ENCODE measurements around the gene SPOCK1. TPM values are rescaled to one million over a fixed set of nuclear protein-coding genes. Genes with fewer than 3 reads are reported as not detected.

SPOCK1 gene
- total RNA-seq, 1 donor from 2014 or later, result 900 TPM

DNA sequence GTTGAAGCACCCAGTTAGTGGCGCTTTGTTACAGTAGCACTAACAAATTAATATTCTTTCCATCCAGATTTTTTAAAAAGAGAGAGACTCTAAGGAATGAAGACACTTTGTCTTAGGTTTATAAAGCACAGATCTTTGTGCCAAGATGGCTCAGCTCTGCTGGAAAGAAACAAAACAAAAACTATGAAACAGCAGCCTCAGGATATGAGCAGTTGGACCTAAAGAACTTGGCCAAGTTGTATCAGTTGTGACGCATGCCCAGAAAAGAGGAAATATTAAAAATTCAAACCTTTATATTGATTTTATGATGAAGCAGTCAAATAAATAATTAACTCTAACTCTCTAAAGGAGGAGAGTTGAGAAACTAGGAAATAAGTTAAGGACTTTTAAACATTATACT lies 427.2 kb downstream of the SPOCK1 start:
- Mint-ChIP-seq H3K4me1 (ENCODE audit: unreplicated experiment) (peaks cover 24% of the 10 kb centered on the region), H3K9me3 (ENCODE audit: unreplicated experiment) (no peaks in the 10 kb centered on the region), H3K4me3 (ENCODE audit: unreplicated experiment) (no peak overlapping the region), H3K27me3 (ENCODE audit: unreplicated experiment) (no peaks in the 10 kb centered on the region), H3K36me3 (ENCODE audit: unreplicated experiment) (peaks cover 1% of the 10 kb centered on the region), H3K27ac (ENCODE audit: unreplicated experiment) (peak overlapping the region; percentile 2)
- DNase-seq (ENCODE audit: extremely low spot score, unreplicated experiment), result no peak
- TF ChIP-seq, protein P1, sequence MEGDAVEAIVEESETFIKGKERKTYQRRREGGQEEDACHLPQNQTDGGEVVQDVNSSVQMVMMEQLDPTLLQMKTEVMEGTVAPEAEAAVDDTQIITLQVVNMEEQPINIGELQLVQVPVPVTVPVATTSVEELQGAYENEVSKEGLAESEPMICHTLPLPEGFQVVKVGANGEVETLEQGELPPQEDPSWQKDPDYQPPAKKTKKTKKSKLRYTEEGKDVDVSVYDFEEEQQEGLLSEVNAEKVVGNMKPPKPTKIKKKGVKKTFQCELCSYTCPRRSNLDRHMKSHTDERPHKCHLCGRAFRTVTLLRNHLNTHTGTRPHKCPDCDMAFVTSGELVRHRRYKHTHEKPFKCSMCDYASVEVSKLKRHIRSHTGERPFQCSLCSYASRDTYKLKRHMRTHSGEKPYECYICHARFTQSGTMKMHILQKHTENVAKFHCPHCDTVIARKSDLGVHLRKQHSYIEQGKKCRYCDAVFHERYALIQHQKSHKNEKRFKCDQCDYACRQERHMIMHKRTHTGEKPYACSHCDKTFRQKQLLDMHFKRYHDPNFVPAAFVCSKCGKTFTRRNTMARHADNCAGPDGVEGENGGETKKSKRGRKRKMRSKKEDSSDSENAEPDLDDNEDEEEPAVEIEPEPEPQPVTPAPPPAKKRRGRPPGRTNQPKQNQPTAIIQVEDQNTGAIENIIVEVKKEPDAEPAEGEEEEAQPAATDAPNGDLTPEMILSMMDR (IDR thresholded peaks at IDR 0.05), result no peak

DNA sequence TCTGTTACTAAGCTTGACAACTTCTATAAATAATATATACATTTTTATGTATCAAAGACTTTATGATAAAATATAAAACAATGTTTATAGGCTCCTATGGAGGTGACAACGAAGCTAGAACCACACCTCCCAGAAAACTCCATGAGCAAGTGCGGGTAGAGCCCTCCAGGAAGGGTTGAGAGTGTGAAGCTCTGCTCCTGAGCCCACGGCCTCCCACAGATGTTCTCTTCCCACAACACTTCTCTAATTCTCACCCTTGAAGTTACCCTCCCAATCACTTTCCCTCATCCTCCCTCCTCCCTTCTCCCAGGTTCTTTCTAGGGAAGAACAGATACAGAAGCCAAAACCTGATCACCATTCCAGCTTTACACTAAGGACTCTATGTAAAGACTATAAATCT lies 427.6 kb downstream of the SPOCK1 start:
- Mint-ChIP-seq H3K4me3 (ENCODE audit: unreplicated experiment) (no peak overlapping the region), H3K27me3 (ENCODE audit: unreplicated experiment) (no peaks in the 10 kb centered on the region), H3K4me1 (ENCODE audit: unreplicated experiment) (peaks cover 24% of the 10 kb centered on the region), H3K27ac (ENCODE audit: unreplicated experiment) (peak overlapping the region; percentile 2), H3K9me3 (ENCODE audit: unreplicated experiment) (no peaks in the 10 kb centered on the region), H3K36me3 (ENCODE audit: unreplicated experiment) (peaks cover 1% of the 10 kb centered on the region)
- TF ChIP-seq, protein P1 (IDR thresholded peaks at IDR 0.05), result no peak
- DNase-seq (ENCODE audit: extremely low spot score, unreplicated experiment), result no peak

DNA sequence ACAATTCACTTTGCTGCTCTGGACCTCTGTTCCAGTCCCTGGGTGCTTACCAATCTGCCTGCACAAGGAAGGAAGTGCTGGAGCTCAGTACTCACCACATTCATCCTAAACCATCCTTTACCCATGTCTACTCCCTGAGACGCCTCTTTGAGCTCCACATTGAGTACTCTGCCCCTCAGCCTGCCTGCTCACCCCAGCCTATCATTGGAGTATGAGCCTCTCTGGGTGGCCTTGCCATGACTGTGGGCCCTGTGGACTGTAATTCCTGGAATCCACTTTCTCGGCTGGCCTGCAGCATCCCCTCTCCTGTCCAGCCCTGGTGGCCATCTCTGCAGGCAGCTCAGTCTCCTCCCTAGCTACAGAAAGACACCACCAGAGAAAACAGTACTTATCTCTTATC lies 428.6 kb downstream of the SPOCK1 start:
- Mint-ChIP-seq H3K4me3 (ENCODE audit: unreplicated experiment) (no peak overlapping the region), H3K36me3 (ENCODE audit: unreplicated experiment) (peaks cover 3% of the 10 kb centered on the region), H3K27ac (ENCODE audit: unreplicated experiment) (no peak overlapping the region), H3K4me1 (ENCODE audit: unreplicated experiment) (peaks cover 24% of the 10 kb centered on the region), H3K27me3 (ENCODE audit: unreplicated experiment) (no peaks in the 10 kb centered on the region), H3K9me3 (ENCODE audit: unreplicated experiment) (no peaks in the 10 kb centered on the region)
- TF ChIP-seq, protein P1 (IDR thresholded peaks at IDR 0.05), result no peak
- no peak for DNase-seq (ENCODE audit: extremely low spot score, unreplicated experiment)

DNA sequence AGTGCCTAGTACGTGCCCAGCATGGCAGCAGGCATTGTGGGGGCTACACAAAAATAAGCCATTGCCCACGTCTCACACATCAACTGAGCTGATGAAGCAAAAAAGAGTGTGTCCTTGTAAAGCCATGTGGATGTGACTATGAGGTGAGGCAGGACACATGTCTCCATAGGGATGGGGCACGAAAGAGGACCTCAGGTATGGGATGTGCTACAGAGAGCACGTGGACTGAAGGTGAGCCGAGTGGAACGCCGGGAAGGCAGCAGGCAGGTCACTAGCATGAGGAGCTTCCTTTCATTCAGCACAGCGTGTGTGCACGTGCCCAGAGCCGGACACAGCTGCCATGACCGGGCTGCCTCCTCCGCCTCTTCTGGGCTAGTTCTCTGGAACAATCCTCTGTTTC lies 429.8 kb downstream of the SPOCK1 start:
- H3K4me1 Mint-ChIP-seq (ENCODE audit: unreplicated experiment), result peaks cover 24% of the 10 kb centered on the region
- peaks cover 11% of the 10 kb centered on the region for H3K36me3 Mint-ChIP-seq (ENCODE audit: unreplicated experiment)
- H3K27ac Mint-ChIP-seq (ENCODE audit: unreplicated experiment), result no peak overlapping the region
- DNase-seq (ENCODE audit: extremely low spot score, unreplicated experiment), result peak; percentile 72
- H3K9me3 Mint-ChIP-seq (ENCODE audit: unreplicated experiment), result no peaks in the 10 kb centered on the region
- no peak overlapping the region for H3K4me3 Mint-ChIP-seq (ENCODE audit: unreplicated experiment)
- no peaks in the 10 kb centered on the region for H3K27me3 Mint-ChIP-seq (ENCODE audit: unreplicated experiment)
- TF ChIP-seq, protein P1 (IDR thresholded peaks at IDR 0.05), result no peak

DNA sequence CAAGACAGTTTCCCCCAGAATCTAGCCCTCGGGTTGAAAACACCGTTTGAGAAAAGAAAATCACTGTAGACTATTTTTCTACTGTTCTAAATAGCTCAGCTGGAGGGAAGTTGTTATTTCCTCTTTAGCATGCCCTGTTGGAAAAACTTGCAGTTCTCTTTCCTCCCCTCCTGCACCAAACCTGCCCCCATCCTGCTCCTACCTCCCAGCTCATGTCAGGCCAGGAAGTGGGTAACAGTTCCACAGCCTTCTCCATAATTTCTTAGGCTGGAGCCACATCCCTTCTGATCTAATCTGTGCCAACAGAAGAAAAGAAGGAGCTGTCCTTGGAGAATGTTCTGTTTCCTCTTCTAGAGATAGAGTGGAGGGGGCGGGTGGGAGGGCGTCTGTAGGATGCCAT lies 437.7 kb downstream of the SPOCK1 start:
- H3K9me3 Mint-ChIP-seq (ENCODE audit: unreplicated experiment), result no peaks in the 10 kb centered on the region
- H3K4me3 Mint-ChIP-seq (ENCODE audit: unreplicated experiment), result no peak overlapping the region
- no peak overlapping the region for H3K27ac Mint-ChIP-seq (ENCODE audit: unreplicated experiment)
- peaks cover 18% of the 10 kb centered on the region for H3K36me3 Mint-ChIP-seq (ENCODE audit: unreplicated experiment)
- H3K4me1 Mint-ChIP-seq (ENCODE audit: unreplicated experiment), result peaks cover 5% of the 10 kb centered on the region
- H3K27me3 Mint-ChIP-seq (ENCODE audit: unreplicated experiment), result no peaks in the 10 kb centered on the region
- DNase-seq (ENCODE audit: extremely low spot score, unreplicated experiment), result no peak
- TF ChIP-seq, protein P1 (IDR thresholded peaks at IDR 0.05), result no peak

All from osteocyte (in vitro differentiated cells).